IMR-90 (cell line): ENCODE data around the gene HBEGF.

Experiments used
- CEBPB ChIP-seq: IDR thresholded peaks from 2 replicates; pipeline ENCODE4 v1.6.1; 2012; ENCODE audit warnings: low read depth, low read length, improper control_type of control experiment
- CTCF ChIP-seq: conservative IDR thresholded peaks from 2 replicates; pipeline ENCODE4 v1.5.1; 2012; ENCODE audit warnings: mild to moderate bottlenecking, low read depth, low read length, improper control_type of control experiment
- MXI1 ChIP-seq: IDR thresholded peaks from 2 replicates; pipeline ENCODE4 v1.6.1; 2012; ENCODE audit warnings: low read depth, mild to moderate bottlenecking, low read length, moderate library complexity, borderline replicate concordance
- POLR2A ChIP-seq: IDR thresholded peaks from 2 replicates; pipeline ENCODE4 v1.6.1; 2012; ENCODE audit warnings: mild to moderate bottlenecking, low read depth, low read length
- RAD21 ChIP-seq: IDR thresholded peaks from 2 replicates; pipeline ENCODE4 v1.6.1; 2012; ENCODE audit warnings: low read length, improper control_type of control experiment
- RFX5 ChIP-seq: IDR thresholded peaks from 2 replicates; pipeline ENCODE4 v1.8.0; 2012; ENCODE audit warnings: low read depth, mild to moderate bottlenecking, low read length, moderate library complexity
- SMC3 ChIP-seq: fragments of 150-350 bp; IDR thresholded peaks from 2 replicates; pipeline ENCODE4 v1.6.1; 2016; ENCODE audit warnings: low read depth, mild to moderate bottlenecking, antibody characterized with exemption, low read length, moderate library complexity

- TF ChIP-seq CTCF (no peak), RFX5 (no peak), SMC3 (no peak), POLR2A (no peak), MXI1 (no peak), RAD21 (no peak), CEBPB (no peak)
Observed at GRCh38 chr5:140309706-140310249, 36.6 kb downstream of the HBEGF start.
